ENCODE data around the gene SFT2D3. TPM values are rescaled to one million over a fixed set of nuclear protein-coding genes. Genes with fewer than 3 reads are reported as not detected.

Gene SFT2D3
- total RNA-seq, 1 experiment from 2014 or later = 3.1 TPM

DNA sequence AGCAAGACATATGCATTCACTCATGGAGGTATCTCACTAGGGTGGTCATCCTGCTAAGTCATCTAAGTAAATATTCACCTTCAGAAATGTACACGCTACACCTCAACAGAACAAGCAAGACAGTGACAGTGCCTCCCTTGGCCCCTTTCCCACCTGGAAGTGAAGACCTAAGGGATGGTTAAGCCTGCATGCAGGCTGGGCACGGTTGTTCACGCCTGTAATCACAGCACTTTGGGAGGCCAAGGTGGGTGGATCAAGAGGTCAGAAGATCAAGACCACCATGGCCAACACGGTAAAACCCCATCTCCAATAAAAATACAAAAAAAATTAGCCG is 30.4 kb upstream of the SFT2D3 start:
- TF ChIP-seq EGR1 (IDR thresholded peaks at IDR 0.05; ENCODE audit: low read depth) = no peak
- no peak for TF ChIP-seq ELF1 (IDR thresholded peaks at IDR 0.05; ENCODE audit: borderline replicate concordance, low read depth)
- TF ChIP-seq FOSL1 (IDR thresholded peaks at IDR 0.05; ENCODE audit: low read depth) = no peak
- TF ChIP-seq JUND (IDR thresholded peaks at IDR 0.05) = no peak
- no peak for TF ChIP-seq CTCF (IDR thresholded peaks at IDR 0.05 in 2 of 3, conservative IDR thresholded peaks at IDR 0.05 in 1 of 3; ENCODE audit: borderline replicate concordance in 1 of 3, insufficient read depth in 1 of 3, low read depth in 2 of 3, low read length in 2 of 3)
- no peak for TF ChIP-seq YY1 (IDR thresholded peaks at IDR 0.05; ENCODE audit: extremely low read depth, insufficient replicate concordance, low read depth, low read length)
- TF ChIP-seq, protein P1, sequence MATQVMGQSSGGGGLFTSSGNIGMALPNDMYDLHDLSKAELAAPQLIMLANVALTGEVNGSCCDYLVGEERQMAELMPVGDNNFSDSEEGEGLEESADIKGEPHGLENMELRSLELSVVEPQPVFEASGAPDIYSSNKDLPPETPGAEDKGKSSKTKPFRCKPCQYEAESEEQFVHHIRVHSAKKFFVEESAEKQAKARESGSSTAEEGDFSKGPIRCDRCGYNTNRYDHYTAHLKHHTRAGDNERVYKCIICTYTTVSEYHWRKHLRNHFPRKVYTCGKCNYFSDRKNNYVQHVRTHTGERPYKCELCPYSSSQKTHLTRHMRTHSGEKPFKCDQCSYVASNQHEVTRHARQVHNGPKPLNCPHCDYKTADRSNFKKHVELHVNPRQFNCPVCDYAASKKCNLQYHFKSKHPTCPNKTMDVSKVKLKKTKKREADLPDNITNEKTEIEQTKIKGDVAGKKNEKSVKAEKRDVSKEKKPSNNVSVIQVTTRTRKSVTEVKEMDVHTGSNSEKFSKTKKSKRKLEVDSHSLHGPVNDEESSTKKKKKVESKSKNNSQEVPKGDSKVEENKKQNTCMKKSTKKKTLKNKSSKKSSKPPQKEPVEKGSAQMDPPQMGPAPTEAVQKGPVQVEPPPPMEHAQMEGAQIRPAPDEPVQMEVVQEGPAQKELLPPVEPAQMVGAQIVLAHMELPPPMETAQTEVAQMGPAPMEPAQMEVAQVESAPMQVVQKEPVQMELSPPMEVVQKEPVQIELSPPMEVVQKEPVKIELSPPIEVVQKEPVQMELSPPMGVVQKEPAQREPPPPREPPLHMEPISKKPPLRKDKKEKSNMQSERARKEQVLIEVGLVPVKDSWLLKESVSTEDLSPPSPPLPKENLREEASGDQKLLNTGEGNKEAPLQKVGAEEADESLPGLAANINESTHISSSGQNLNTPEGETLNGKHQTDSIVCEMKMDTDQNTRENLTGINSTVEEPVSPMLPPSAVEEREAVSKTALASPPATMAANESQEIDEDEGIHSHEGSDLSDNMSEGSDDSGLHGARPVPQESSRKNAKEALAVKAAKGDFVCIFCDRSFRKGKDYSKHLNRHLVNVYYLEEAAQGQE (IDR thresholded peaks at IDR 0.05; ENCODE audit: low read depth) = no peak
- no peak for TF ChIP-seq SIN3A (IDR thresholded peaks at IDR 0.05; ENCODE audit: low read depth)
- TF ChIP-seq ZNF274 (IDR thresholded peaks at IDR 0.05; ENCODE audit: low read depth, low read length) = no peak
- no peak for TF ChIP-seq CEBPB (IDR thresholded peaks at IDR 0.05; ENCODE audit: low read depth)
- TF ChIP-seq ZFX (IDR thresholded peaks at IDR 0.05) = no peak
- TF ChIP-seq RAD21 (IDR thresholded peaks at IDR 0.05; ENCODE audit: low read depth) = no peak
- no peak for TF ChIP-seq EZH2 (IDR thresholded peaks at IDR 0.05)
- no peak for TF ChIP-seq TCF7L2 (IDR thresholded peaks at IDR 0.05; ENCODE audit: borderline replicate concordance, extremely low read depth, insufficient read depth, insufficient read length)
- TF ChIP-seq SP1 (IDR thresholded peaks at IDR 0.05; ENCODE audit: low read depth) = no peak
- no peak for TF ChIP-seq POLR2AphosphoS5 (IDR thresholded peaks at IDR 0.05; ENCODE audit: low read depth, low read length)
- TF ChIP-seq, protein P2, sequence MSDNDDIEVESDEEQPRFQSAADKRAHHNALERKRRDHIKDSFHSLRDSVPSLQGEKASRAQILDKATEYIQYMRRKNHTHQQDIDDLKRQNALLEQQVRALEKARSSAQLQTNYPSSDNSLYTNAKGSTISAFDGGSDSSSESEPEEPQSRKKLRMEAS (IDR thresholded peaks at IDR 0.05) = no peak
- TF ChIP-seq, protein P3, sequence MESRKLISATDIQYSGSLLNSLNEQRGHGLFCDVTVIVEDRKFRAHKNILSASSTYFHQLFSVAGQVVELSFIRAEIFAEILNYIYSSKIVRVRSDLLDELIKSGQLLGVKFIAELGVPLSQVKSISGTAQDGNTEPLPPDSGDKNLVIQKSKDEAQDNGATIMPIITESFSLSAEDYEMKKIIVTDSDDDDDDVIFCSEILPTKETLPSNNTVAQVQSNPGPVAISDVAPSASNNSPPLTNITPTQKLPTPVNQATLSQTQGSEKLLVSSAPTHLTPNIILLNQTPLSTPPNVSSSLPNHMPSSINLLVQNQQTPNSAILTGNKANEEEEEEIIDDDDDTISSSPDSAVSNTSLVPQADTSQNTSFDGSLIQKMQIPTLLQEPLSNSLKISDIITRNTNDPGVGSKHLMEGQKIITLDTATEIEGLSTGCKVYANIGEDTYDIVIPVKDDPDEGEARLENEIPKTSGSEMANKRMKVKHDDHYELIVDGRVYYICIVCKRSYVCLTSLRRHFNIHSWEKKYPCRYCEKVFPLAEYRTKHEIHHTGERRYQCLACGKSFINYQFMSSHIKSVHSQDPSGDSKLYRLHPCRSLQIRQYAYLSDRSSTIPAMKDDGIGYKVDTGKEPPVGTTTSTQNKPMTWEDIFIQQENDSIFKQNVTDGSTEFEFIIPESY (IDR thresholded peaks at IDR 0.05; ENCODE audit: extremely low read depth, insufficient replicate concordance, low read length) = no peak
- peaks cover 5% of the 10 kb centered on the region; the same call in 1 of the 2 replicates for H3K27me3 ChIP-seq (ENCODE audit: insufficient read depth, low read length)
- no TSS peak for BruUV-seq (replicated peaks)
- H3K79me2 ChIP-seq (ENCODE audit: insufficient read depth, low read length) = no peaks in the 10 kb centered on the region
- intact Hi-C loops (cut with micrococcal nuclease) = loop anchor here (10.0 kb wide), 1 partner anchor 476 kb away; no protein-coding TSS in a partner anchor
- POLR2A ChIA-PET = no interaction called here
- CTCF ChIA-PET = no interaction called here
- H4K20me1 ChIP-seq (ENCODE audit: insufficient read depth) = no peaks in the 10 kb centered on the region
- H3K9me2 ChIP-seq (ENCODE audit: insufficient read depth) = no peaks in the 10 kb centered on the region
- H3K9ac ChIP-seq (ENCODE audit: low read length) = no peak overlapping the region
- RAD21 ChIA-PET (ENCODE audit: low non-redundant PET in 1 of 2, low total read pairs in 2 of 2, uncharacterized antibody in 2 of 2, unreplicated experiment in 2 of 2) = no interaction called here
- H3K9me3 ChIP-seq (ENCODE audit: control insufficient read depth in 1 of 2, insufficient read depth in 1 of 2, low read depth in 1 of 2, low read length in 2 of 2) = no peaks in the 10 kb centered on the region
- no peak overlapping the region for H3K27ac ChIP-seq (ENCODE audit: low read depth, low read length)
- no peak for ATAC-seq
- no peak overlapping the region for H3K4me2 ChIP-seq (ENCODE audit: low read length)
- no peak for DNase-seq (ENCODE audit: low read depth, low spot score)
- H3K4me3 ChIP-seq (replicated peaks in 1 of 2; ENCODE audit: low read depth in 1 of 2, low read length in 2 of 2) = no peak overlapping the region
- H2AFZ ChIP-seq (ENCODE audit: low read depth, low read length, poor library complexity, severe bottlenecking) = no peak overlapping the region
- H3K4me1 ChIP-seq (ENCODE audit: control insufficient read depth in 1 of 2, insufficient read depth in 2 of 2, low read length in 2 of 2) = peaks cover 0 to 13% of the 10 kb centered on the region in 2 experiments; a peak in 2 of 4 replicates
- H3K36me3 ChIP-seq (ENCODE audit: control insufficient read depth in 1 of 2, insufficient read depth in 2 of 2, low read length in 2 of 2) = no peaks in the 10 kb centered on the region

Measured in HCT116 (cell line).